HCT116 (cell line): Measurements from ENCODE around the gene CAST.

Experiments
- CEBPB ChIP-seq: IDR thresholded peaks from 2 replicates; pipeline ENCODE4 v1.6.1; 2012; ENCODE audit warnings: low read depth
- CTCF ChIP-seq, 3 experiments: fragments of 200-600 bp in 1 of 3; sonication (generic) in 1 of 3; IDR thresholded peaks in 2 of 3; conservative IDR thresholded peaks in 1 of 3; 2 replicates each; pipeline ENCODE4 v1.5.1; 2012 to 2017; ENCODE audit warnings: low read depth in 2 of 3, low read length in 2 of 3, antibody characterized with exemption in 1 of 3, borderline replicate concordance in 1 of 3, control low read depth in 1 of 3, mild to moderate bottlenecking in 1 of 3, mixed read lengths in 1 of 3, mixed run types in 1 of 3, moderate library complexity in 1 of 3; ENCODE audit not compliant: insufficient read depth in 1 of 3
- EZH2 ChIP-seq: fragments of 200-600 bp; sonication (generic); IDR thresholded peaks from 2 replicates; pipeline ENCODE4 v1.6.1; 2017; ENCODE audit warnings: antibody characterized with exemption, mixed run types
- EZH2phosphoT487 ChIP-seq: fragments of 200-600 bp; IDR thresholded peaks from 2 replicates; pipeline ENCODE4 v1.6.1; 2018; ENCODE audit warnings: antibody characterized with exemption, borderline replicate concordance
- FOSL1 ChIP-seq: IDR thresholded peaks from 2 replicates; pipeline ENCODE4 v1.6.1; 2012; ENCODE audit warnings: low read depth
- POLR2A ChIP-seq: IDR thresholded peaks from 2 replicates; pipeline ENCODE4 v1.7.0; 2011; ENCODE audit warnings: borderline replicate concordance; ENCODE audit not compliant: insufficient read depth, insufficient read length; ENCODE audit errors: extremely low read depth
- POLR2AphosphoS5 ChIP-seq: IDR thresholded peaks from 2 replicates; pipeline ENCODE4 v1.6.1; 2011; ENCODE audit warnings: mild to moderate bottlenecking, low read depth, low read length, moderate library complexity
- REST ChIP-seq: IDR thresholded peaks from 2 replicates; pipeline ENCODE4 v1.6.1; 2012; ENCODE audit warnings: low read depth
- SRF ChIP-seq: IDR thresholded peaks from 2 replicates; pipeline ENCODE4 v1.6.1; 2012; ENCODE audit warnings: low read depth
- ZFX ChIP-seq: fragments of 450-650 bp; IDR thresholded peaks from 2 replicates; pipeline ENCODE4 v1.6.1; 2017
- TF ChIP-seq, protein P1 (sequence below): IDR thresholded peaks from 2 replicates; pipeline ENCODE4 v1.6.1; 2012

GRCh38 chr5:96615223-96615622 is 47.0 kb upstream of the CAST start:
- TF ChIP-seq EZH2phosphoT487 (no peak), CEBPB (no peak), CTCF (IDR thresholded peaks at IDR 0.05 in 2 of 3, conservative IDR thresholded peaks at IDR 0.05 in 1 of 3; ENCODE audit: borderline replicate concordance in 1 of 3, insufficient read depth in 1 of 3, low read depth in 2 of 3, low read length in 2 of 3) (no peak), ZFX (no peak), POLR2AphosphoS5 (no peak), POLR2A (no peak), SRF (no peak), REST (no peak), EZH2 (no peak), FOSL1 (no peak)
- TF ChIP-seq, protein P1, sequence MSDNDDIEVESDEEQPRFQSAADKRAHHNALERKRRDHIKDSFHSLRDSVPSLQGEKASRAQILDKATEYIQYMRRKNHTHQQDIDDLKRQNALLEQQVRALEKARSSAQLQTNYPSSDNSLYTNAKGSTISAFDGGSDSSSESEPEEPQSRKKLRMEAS, result no peak
